ENCODE measurements around the gene RPS3. TPM values are rescaled to one million over a fixed set of nuclear protein-coding genes. Genes with fewer than 3 reads are reported as not detected.

RPS3 gene
- total RNA-seq, 1 experiment from 2014 or later: 3,765 TPM

- Mint-ChIP-seq H3K9me3 (peaks cover 4 to 6% of the 10 kb centered on the region in 2 experiments; a peak in 3 of 5 replicates), H3K27ac (peak overlapping the region; percentile 16 to 91 (median 74); a peak in 5 of 7 replicates), H3K27me3 (ENCODE audit: low read depth) (no peaks in the 10 kb centered on the region; the same call in 1 of the 2 replicates), H3K36me3 (ENCODE audit: insufficient read depth in 1 of 3, low read depth in 3 of 3) (peaks cover 75 to 79% (median 77%) of the 10 kb centered on the region in 3 experiments), H3K4me3 (peak overlapping the region; percentile 97 to 99), H3K4me1 (peaks cover 22 to 35% of the 10 kb centered on the region in 2 experiments)
- H3K4ac ChIP-seq (ENCODE audit: low read depth, low read length): no peak overlapping the region
- no peak overlapping the region for H3K56ac ChIP-seq (ENCODE audit: insufficient read length, low read depth, low read length)
- H2BK120ac ChIP-seq (ENCODE audit: low read depth, low read length, poor library complexity, severe bottlenecking): no peak overlapping the region
- H2BK15ac ChIP-seq (ENCODE audit: low read depth, low read length): no peak overlapping the region
- peak overlapping the region; percentile 75 for H3K4me2 ChIP-seq (ENCODE audit: insufficient read depth, insufficient read length, low read length)
- H2BK5ac ChIP-seq (ENCODE audit: insufficient read length, low read length): no peak overlapping the region
- H4K5ac ChIP-seq (ENCODE audit: insufficient read length, low read depth, low read length): no peak overlapping the region
- no peaks in the 10 kb centered on the region for H3K27me3 ChIP-seq (ENCODE audit: insufficient read depth, low read length)
- peak; percentile 25; the same call in 1 of the 3 replicates for TF ChIP-seq CTCF (conservative IDR thresholded peaks at IDR 0.05)
- no peak overlapping the region for H2BK12ac ChIP-seq (ENCODE audit: insufficient read length, low read depth, low read length)
- H3K14ac ChIP-seq (ENCODE audit: insufficient read depth, low read length): no peak overlapping the region
- H3K18ac ChIP-seq (ENCODE audit: insufficient read length, low read depth, low read length): no peak overlapping the region
- H3K4me1 ChIP-seq (ENCODE audit: insufficient read depth, low read length): no peaks in the 10 kb centered on the region; the same call in 1 of the 2 replicates
- H3T11ph ChIP-seq (ENCODE audit: low read length): no peak overlapping the region
- H3K9me3 ChIP-seq (ENCODE audit: control insufficient read depth, low read depth, low read length): no peaks in the 10 kb centered on the region
- H2BK20ac ChIP-seq (ENCODE audit: low read depth, low read length, poor library complexity, severe bottlenecking): no peak overlapping the region
- H2AFZ ChIP-seq (ENCODE audit: low read length): no peak overlapping the region
- peaks cover 11% of the 10 kb centered on the region for H3K79me1 ChIP-seq (ENCODE audit: insufficient read depth, low read depth, low read length, poor library complexity, severe bottlenecking)
- no peak overlapping the region for H3K23ac ChIP-seq (ENCODE audit: insufficient read length, low read depth, low read length)
- no CpG with 5 or more reads among the region's 10 CpGs for WGBS (ENCODE audit: extremely low coverage, insufficient read length, low lambda C conversion rate)
- no peak for DNase-seq
- no peak overlapping the region for H3K27ac ChIP-seq (ENCODE audit: insufficient read length, low read depth, low read length)
- peaks cover 34% of the 10 kb centered on the region for H3K79me2 ChIP-seq (ENCODE audit: insufficient read depth, low read length)
- H2AK5ac ChIP-seq (ENCODE audit: insufficient read length, low read length): no peak overlapping the region
- peaks cover 9% of the 10 kb centered on the region for H3K23me2 ChIP-seq (ENCODE audit: insufficient read length, low read depth, low read length, poor library complexity, severe bottlenecking)
- H4K91ac ChIP-seq (ENCODE audit: insufficient read length, low read depth, low read length): no peak overlapping the region
- H4K8ac ChIP-seq (replicated peaks; ENCODE audit: insufficient read length, low read depth, low read length): no peak overlapping the region
- peaks cover 3% of the 10 kb centered on the region for H4K20me1 ChIP-seq (ENCODE audit: control insufficient read depth, insufficient read depth, insufficient read length)
- peak overlapping the region; percentile 9 for H3K9ac ChIP-seq (ENCODE audit: extremely low read depth, insufficient read length, low read length)
Measured at GRCh38 chr11:75402002-75402773, 2.9 kb downstream of the RPS3 start.
